Stomach (tissue), 4 donors: ENCODE data around the gene CLSTN1.

Source experiments
- POLR2AphosphoS5 ChIP-seq, 3 donors: sonication (generic); formaldehyde crosslinking; IDR thresholded peaks; one replicate each; pipeline ENCODE4 v1.6.1; 2016; ENCODE audit warnings: antibody characterized with exemption in 3 of 3
- TF ChIP-seq, protein P1 (sequence below), 7 experiments: fragments of 450-650 bp in 4 of 7; fragments of 200-600 bp in 3 of 7; sonication (generic) in 3 of 7; IDR thresholded peaks; one replicate each; pipeline ENCODE4 v1.5.1; 2016 to 2019; ENCODE audit warnings: antibody characterized with exemption in 7 of 7, control low read depth in 2 of 7, mild to moderate bottlenecking in 1 of 7

- TF ChIP-seq, protein P1, sequence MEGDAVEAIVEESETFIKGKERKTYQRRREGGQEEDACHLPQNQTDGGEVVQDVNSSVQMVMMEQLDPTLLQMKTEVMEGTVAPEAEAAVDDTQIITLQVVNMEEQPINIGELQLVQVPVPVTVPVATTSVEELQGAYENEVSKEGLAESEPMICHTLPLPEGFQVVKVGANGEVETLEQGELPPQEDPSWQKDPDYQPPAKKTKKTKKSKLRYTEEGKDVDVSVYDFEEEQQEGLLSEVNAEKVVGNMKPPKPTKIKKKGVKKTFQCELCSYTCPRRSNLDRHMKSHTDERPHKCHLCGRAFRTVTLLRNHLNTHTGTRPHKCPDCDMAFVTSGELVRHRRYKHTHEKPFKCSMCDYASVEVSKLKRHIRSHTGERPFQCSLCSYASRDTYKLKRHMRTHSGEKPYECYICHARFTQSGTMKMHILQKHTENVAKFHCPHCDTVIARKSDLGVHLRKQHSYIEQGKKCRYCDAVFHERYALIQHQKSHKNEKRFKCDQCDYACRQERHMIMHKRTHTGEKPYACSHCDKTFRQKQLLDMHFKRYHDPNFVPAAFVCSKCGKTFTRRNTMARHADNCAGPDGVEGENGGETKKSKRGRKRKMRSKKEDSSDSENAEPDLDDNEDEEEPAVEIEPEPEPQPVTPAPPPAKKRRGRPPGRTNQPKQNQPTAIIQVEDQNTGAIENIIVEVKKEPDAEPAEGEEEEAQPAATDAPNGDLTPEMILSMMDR (IDR thresholded peaks at IDR 0.05): no peak
- TF ChIP-seq POLR2AphosphoS5 (IDR thresholded peaks at IDR 0.05): no peak
Observed at GRCh38 chr1:9758559-9759121, 65.1 kb downstream of the CLSTN1 start.
